Fibroblast of the aortic adventitia (primary cell): Measurements from ENCODE around the gene RRBP1. TPM values are rescaled to one million over a fixed set of nuclear protein-coding genes. Genes with fewer than 3 reads are reported as not detected.

ENCODE experiments used
- DNase-seq: peaks from one replicate; pipeline ENCODE4 v3.0.0-alpha.2; 2010; ENCODE audit warnings: low read depth
- H3K4me3 ChIP-seq: 2 replicates; pipeline ENCODE4 v1.5.1; 2011; ENCODE audit warnings: low read depth, mild to moderate bottlenecking, control low read depth, low read length, moderate library complexity
- total RNA-seq: library from RNA; depleted of rRNA; stranded (reverse); fragments of >200 nt; gene quantifications from 2 replicates; pipeline ENCODE4 v1.2.3, GENCODE V29; 2012; ENCODE audit warnings: low replicate concordance
- TF ChIP-seq, protein P1 (sequence below): IDR thresholded peaks from 2 replicates; pipeline ENCODE4 v1.5.1; 2011; ENCODE audit warnings: mild to moderate bottlenecking, low read length, control low read depth, inconsistent platforms; ENCODE audit not compliant: insufficient read depth

RRBP1 gene
- total RNA-seq, 1 donor = 95.5 TPM

DNA sequence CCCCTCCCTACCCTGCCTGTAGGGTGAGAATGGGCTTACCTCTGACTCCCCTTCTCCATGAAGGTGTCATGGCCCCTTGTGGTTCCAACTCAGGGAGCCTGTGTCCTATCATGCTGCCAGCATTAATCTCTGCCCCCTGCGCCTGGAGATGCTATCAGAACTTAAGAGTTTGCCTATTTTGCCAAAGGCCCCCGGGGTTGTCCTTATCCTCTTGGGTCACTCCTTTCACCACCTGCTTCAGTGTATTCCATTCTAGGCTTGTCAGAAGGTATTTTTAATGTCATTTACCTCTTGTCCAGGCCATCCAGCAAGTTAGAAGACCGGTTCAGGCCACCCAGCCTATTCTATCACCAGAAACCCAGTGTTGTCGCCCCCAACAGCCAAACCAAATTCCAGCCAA, 10.5 kb downstream of the RRBP1 start:
- no peak overlapping the region for H3K4me3 ChIP-seq
- DNase-seq = no peak
- TF ChIP-seq, protein P1, sequence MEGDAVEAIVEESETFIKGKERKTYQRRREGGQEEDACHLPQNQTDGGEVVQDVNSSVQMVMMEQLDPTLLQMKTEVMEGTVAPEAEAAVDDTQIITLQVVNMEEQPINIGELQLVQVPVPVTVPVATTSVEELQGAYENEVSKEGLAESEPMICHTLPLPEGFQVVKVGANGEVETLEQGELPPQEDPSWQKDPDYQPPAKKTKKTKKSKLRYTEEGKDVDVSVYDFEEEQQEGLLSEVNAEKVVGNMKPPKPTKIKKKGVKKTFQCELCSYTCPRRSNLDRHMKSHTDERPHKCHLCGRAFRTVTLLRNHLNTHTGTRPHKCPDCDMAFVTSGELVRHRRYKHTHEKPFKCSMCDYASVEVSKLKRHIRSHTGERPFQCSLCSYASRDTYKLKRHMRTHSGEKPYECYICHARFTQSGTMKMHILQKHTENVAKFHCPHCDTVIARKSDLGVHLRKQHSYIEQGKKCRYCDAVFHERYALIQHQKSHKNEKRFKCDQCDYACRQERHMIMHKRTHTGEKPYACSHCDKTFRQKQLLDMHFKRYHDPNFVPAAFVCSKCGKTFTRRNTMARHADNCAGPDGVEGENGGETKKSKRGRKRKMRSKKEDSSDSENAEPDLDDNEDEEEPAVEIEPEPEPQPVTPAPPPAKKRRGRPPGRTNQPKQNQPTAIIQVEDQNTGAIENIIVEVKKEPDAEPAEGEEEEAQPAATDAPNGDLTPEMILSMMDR = no peak

DNA sequence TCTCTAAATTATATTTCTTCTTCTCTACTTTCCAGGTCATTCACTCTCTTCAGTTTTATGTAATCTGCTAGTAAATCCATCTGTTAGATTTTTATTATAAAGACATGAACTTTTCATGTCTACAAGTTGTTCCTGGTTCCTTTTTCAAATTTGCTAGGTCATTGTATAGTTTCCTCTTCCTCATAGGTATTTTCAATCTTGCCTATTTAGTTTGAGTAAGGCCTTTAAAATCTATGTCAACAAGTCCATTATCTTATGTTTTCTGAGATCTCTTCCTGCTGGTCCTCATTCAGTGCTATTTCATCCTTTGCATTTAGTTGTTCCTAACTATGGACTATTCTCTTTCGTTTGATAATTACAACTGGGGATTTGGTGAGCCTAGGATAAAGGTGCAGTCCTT, 11.0 kb downstream of the RRBP1 start:
- no peak for DNase-seq
- TF ChIP-seq, protein P1 = no peak

DNA sequence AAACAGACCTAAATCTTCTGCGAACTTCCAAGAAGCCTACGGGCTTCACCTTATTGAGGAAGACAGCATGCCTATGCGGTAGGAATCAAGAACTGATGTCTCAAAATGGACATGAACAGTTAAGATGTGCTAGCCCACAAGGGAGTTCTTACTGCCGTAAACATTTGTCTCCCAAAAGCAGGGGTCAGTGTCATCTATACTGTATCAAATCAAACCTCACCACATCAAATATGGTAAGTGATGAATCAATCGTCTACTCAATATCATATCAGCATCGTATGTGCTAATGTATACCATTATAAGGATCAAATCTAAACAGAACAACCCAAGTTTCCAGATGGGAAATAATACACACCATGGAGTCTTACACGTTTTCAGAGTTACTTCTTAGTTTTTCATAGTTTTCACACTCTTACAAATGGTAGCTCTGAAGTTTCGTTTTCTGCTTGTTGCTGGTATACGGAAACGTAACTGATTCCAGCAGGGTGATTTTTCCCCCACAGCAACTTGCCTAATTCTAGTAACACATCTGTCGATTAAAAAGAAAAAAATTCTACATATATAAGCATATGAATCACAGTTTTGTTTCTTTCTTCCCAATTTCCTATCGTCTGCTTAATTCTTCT, 12.6 kb downstream of the RRBP1 start:
- TF ChIP-seq, protein P1 = no peak
- H3K4me3 ChIP-seq = no peak overlapping the region
- no peak for DNase-seq

More for the DNA sequence above, 11.0 kb downstream of the RRBP1 start:
- no peak overlapping the region for H3K4me3 ChIP-seq

DNA sequence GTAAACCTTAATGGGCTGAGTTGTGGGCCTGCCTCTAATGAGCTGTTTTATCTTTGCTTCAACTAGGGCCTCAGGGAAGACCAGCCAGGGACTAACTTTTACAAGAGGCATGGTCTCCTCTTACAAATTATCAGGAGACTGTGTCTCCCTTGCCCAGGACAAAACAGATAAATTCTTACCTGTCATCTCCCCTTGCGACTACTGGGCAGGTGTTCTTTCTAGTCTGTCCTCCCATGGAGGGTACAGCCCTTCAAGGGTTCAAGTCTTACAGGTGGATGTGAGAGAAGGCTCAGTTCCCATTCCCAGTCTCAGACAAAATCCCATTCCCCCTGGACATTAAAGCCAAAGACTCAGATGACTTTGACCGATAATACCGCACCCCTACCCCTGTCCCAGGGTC, 13.6 kb downstream of the RRBP1 start:
- H3K4me3 ChIP-seq = no peak overlapping the region
- TF ChIP-seq, protein P1 = no peak
- no peak for DNase-seq

DNA sequence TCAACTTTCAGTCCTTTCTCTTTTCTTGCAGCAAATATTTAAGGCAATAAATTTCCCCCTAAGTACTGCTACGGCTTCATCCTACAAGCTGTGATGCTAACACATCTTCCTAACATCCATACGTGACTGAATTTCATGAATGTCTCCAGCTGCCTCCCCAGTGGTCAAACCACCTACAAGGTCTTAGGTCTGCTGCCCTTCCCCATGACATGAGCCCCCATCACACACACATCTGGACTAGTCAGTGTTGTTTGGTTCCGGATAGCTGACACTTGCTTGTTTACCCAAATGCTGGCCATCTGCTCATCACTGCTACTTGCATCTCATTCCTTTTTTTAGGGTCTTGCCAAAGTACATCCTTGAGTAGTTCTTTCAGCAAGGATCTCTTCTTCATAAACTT, 14.6 kb downstream of the RRBP1 start:
- TF ChIP-seq, protein P1 = no peak
- H3K4me3 ChIP-seq = no peak overlapping the region
- DNase-seq = no peak

DNA sequence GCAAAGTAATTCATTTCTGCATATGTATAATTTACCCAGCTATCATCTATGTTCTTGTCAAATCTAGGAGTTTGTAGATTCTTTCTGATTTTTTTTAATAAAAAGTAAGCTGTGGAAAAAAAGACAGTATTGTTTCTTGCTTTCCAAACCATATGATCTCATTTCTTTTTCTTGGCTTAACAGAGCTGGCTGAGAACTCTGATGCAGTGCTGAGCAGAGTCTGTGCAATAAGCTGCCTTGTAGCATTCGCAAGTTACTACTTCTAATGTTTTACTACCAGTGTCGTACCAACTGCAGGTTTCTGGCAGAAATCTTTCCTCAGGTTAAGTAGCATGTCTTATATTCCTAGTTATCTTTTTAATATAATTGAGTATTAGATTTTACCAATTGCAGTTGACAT, 15.6 kb downstream of the RRBP1 start:
- DNase-seq = peak; percentile 87

DNA sequence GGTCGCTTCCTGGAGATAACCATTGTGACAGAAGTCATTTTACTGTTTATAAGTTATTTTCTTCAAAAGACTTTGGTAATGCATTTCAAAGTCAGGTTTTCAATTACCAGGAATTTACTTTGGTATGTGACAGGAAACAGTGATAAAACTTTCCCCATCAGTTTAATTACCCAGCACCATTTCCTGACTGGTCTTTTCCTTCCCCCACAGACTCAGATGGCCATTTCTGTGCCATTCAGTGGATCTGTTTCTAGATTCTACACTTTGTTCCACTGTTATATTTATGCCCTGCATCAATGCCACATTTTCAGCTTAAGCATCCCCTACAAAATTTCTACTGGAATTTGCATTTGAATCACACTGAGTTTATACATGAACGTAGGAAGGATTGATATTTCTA, 16.3 kb downstream of the RRBP1 start:
- H3K4me3 ChIP-seq = no peak overlapping the region
- DNase-seq = no peak
- TF ChIP-seq, protein P1 = no peak

More for the DNA sequence above, 15.6 kb downstream of the RRBP1 start:
- no peak overlapping the region for H3K4me3 ChIP-seq
- TF ChIP-seq, protein P1 = no peak
